NCI-H1436 treated with DMSO at 0.1 percent for 48 hours (cell line): ENCODE measurements around the gene C13orf46.
"Not testable (repeated sequence)": the region's sequence is repeated elsewhere in the genome, so short reads cannot be mapped to it uniquely, and the experiment has no call there.

Source experiments
- DNase-seq: peaks from one replicate; lab custom pipeline; 2025; lab: John Stamatoyannopoulos, UW

C13orf46 gene

DNA sequence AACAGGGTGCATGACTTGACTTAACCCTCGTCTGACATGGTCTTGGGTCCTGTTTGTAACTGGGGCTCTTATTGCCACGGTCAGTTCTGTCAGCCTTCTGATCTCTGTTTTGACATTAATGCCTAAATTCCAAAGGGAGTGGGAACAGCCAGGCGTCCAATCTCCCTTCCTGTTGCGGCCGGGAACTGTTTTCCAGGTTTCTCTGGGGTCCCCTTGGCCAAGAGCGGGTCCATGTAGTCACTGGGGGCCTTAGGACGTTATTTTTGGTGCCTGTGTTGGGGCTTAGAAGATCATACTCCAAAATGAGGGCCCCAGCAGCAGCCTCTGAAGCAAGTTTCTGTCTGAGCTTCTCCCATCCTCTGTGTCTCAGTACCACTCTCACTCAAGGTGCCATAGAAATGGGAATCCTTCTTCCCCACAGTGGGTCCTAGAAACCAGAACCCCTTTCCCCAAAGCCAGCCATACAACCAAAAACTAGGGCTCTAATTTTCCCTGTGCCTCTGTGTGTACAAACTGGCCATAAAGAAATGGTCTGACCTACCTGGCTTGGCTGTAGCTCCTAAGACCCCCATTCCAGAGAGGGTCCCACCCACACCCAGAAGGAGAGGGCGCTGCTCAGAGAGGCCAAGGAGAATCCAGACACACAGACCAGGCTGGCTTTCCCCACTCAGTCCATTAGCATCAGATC lies 50.4 kb downstream of the C13orf46 start:
- no peak for DNase-seq

DNA sequence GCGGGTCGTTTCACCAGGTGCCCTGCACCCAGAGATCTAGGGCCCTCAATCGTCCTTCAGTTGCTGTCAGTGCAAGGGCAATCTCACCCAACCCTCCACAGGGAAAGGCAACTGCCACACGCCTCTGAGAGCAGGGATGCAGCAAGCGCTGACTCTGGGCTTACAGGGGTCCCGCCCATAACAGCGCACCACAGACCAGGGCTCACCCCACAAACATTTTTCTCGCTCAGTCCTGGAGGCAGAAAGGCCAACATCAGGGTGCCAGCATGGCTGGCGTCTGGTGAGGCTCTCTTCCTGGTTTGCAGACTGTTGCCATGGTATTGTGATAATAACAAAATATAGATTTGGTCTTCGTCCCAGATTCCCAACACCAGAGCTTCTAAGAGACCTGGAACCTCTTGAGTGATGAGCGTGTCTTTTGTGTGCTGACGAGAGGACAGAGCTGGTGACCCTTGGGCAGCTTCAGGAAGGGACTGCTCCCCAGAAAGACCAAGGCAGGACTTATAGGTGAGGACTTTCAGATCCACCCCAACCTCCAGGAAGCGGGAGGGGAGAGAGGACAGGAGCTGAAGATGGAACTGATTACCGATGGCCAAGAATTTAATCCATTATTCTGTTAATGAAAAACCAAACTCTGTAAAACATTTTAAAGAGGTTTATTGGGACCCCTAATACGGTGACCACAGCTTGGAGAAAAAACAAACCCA lies 51.3 kb downstream of the C13orf46 start:
- DNase-seq, result no peak

DNA sequence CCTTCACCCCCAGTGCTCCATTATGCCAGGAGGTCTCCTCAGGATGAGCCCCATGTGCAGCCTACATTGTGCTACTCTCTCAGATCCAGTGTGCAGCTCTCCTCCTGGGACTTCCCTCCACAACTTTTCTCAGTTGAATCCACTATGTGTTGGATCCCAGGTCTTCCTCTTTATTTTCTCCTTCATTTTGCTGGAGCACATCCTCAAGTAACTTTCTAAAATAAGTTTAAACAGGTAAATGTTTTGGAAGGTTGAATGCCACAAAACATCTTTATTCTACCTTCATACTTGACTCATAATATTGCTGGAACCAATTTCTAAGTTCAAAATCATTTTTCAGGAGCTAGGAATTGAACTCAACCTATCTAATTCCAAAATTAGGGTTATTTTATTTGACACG lies 52.1 kb downstream of the C13orf46 start:
- DNase-seq, result no peak

DNA sequence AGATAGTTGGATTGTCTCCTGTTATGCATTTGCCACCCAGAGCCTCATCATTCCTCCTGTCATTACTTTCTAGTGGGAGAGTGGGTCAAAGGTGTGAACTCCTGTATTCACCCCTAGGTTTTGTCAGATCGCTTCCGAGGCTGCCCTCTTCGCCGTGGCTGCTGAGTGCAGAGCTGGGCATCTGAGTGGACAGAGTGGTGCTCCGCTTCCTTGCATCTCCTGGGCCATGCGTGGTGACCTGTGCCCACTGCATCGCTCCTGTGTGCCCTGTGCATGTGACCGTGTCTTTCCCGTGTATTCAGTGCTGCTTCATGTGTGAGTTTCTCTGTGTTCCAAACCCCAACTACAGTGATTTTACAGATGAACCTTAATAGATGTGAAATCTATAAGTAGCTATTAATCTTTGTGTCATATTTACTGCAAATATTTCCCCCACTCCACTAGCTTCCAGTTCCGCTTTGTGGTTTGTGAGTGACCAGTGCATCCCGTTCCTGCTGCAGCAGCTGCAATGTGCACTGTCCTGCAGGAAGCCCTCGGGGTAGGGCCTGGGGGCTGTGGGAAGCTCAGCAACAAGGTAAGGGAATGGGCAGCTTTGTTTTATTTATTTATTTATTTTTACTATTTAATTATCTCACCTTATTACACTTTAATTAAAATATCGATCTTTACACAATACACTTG lies 53.1 kb downstream of the C13orf46 start:
- no peak for DNase-seq

GRCh38 chr13:113919761-113920559 lies 53.9 kb downstream of the C13orf46 start:
- DNase-seq, result no peak

DNA sequence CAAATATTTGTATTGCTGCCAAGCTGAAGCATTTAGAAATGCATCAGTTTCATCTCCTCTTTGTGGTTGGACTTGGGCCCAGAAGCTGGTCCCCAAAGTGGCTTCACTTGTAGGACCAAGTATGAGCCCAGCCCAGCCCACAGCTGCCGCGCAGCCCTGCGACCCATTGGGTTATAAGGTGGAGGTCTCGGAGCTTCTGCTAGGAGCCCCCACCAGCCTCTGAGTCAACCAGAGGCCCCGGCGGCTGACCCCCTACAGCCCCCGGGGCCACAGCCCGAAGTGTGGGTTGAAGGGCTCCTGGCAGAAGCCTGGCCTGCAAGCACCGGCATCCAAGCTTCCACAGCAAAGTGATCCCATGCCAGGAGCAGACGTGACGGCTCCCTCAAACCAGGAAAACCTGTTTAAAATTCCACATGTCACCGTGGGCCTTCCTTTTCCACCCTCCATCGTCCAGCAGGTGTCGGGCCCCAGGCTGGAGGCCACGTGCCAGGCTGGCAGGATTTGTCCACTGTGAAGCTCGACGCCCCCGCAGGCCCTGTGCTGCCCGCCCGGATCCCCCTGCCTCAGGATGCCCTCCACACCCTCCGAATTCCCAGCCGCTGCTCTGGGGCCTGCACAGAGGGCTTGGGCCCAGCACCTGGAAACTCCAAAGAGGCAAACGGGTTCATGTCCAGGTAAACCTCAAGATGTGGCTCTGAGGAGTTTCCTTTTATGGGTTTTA lies 54.7 kb downstream of the C13orf46 start:
- no peak for DNase-seq

- DNase-seq, result no peak
These were observed 55.3 kb downstream of the C13orf46 start for GRCh38 chr13:113918580-113918979.

DNA sequence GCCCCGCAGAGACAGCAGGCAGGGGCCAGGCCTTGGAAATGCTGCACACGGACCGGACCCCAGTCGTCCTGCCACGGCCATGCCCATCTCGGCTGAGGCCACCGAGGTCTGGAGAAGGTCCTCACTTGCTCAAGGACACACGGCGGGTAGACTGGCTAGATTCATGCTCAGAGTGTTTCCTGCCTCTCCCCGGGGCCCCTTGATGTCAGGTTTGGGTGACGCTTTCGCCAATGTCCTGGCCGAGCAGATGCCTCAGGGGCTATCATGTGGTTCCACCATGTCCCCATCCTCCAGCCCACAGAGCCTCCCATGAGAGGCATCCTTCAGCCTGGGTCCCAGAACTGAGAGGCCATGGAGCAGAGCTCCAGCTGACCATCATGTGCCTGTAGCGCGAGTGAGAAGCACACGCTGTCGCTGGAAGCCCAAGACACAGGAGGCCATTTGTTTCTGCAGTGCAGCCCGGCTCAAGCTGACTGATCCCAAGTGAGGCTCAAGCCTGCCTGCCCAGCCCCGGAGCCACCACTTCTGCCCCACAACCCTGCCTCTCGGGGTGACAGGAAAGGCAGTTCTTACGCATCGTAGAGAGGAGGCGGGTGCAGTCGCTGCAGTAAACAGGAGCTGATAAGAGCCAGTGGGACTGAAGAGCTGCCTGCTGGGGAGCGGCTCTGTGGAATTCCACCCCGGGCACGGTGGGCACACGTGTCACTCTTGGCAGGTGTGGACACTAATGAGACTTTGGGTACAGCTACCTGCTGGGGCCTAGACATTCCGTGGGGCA lies 56.1 kb downstream of the C13orf46 start:
- no peak for DNase-seq

GRCh38 chr13:113917096-113917495 lies 56.8 kb downstream of the C13orf46 start:
- no peak for DNase-seq

DNA sequence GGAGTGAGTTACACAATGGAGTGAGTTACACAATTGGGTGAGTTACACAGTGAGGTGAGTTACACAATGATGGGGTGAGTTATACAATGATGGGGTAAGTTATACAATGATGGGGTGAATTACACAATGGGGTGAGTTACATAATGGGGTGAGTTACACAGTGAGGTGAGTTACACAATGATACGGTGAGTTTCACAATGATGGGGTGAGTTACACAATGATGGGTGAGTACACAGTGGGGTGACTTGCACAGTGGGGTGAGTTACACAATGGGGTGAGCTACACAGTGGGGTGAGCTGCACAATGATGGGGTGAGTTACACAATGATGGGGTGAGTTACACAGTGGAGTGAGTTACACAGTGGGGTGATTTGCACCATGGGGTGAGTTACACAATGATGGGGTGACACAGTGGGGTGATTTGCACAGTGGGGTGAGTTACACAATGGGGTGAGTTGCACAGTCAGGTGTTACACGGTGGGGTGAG lies 57.5 kb downstream of the C13orf46 start:
- DNase-seq, result no peak

- no peak for DNase-seq
These were observed 58.0 kb downstream of the C13orf46 start for GRCh38 chr13:113915786-113916329.

- no peak for DNase-seq
These were observed 58.7 kb downstream of the C13orf46 start for GRCh38 chr13:113915012-113915763.

DNA sequence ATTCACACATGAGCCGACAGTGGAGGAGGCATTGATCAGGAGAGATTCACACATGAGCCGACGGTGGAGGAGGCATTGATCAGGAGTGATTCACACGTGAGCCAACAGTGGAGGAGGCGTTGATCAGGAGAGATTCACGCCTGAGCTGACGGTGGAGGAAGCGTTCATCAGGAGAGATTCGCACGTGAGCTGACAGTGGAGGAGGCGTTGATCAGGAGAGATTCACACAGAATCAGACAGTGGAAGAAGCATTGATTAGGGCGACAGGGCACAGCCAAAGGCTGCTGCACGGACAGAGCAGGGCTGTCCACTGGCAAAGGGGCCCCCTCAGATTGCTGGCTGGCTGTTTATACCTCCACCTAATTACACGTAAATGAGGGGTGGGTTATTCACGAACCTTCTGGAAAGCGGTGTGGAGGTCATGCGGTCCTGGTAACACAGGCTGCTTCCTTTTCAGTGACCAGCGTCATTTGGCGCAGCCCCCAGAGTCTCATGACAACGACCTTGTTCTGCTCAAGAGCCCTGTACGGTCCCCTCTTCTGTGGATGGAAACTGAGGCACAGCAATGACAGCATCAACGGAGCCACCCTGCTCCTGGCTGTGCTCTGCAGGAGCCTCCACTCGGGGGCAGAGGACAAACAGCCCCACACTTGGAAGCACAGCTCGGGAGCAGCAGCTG lies 59.4 kb downstream of the C13orf46 start:
- DNase-seq, result no peak

DNA sequence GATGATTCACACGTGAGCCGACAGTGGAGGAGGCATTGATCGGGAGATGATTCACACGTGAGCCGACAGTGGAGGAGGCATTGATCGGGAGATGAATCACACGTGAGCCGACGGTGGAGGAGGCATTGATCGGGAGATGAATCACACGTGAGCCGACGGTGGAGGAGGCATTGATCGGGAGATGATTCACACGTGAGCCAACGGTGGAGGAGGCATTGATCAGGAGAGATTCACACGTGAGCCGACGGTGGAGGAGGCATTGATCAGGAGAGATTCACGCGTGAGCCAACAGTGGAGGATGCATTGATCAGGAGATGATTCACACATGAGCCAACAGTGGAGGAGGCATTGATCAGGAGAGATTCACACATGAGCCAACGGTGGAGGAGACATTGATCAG lies 60.0 kb downstream of the C13orf46 start:
- not testable (repeated sequence) for DNase-seq

- DNase-seq, result not testable (repeated sequence)
These were observed 60.5 kb downstream of the C13orf46 start for GRCh38 chr13:113913408-113913807.

GRCh38 chr13:113912596-113912995 lies 61.3 kb downstream of the C13orf46 start:
- no peak for DNase-seq

DNA sequence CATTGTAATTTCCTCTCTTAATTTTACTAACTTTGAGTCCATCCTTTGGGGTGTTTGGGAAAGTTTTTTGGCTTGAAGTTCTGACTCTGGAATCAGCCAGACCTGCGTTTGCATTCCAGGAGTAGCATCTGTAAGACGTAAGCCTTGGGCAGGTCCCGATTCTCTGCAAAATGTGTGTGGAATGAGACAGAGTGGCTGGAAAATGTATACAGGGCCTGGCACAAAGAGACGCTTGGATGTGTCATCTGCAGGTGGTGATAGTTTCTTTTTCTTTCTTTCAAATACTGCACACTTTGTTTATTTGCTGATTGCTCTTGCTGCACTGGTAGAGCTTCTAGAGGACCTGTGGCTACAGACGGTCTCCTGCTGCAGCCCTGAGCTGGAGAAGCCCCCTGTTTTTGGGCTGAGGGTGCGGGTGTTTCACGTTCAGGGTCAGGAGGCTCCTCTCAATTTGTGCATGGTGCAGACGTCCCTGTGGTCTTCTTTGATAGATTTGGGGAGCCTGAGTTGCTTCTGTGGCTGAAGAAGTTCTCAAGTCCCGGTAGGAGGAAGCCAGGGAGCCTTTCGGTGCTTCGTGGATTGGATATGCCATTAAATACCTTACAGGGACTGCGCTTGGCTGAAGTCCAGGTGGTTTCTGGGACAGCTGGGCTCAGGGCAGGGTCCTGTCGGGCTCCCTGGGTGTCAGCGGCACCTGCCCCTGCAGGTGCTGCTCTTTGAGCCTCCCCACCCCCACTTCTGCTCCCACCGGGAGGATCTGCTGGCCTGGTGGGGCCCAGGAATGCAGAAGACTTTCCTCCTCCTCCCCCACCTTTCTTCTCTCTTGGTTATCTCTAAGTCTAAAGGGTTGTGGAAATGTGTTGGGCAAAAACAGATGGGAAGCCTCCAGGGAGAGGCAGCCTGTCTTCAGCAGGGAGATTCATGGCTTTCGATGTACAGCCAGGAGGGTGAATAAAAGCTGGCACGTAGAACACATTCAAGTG lies 66.0 kb downstream of the C13orf46 start:
- DNase-seq, result no peak

DNA sequence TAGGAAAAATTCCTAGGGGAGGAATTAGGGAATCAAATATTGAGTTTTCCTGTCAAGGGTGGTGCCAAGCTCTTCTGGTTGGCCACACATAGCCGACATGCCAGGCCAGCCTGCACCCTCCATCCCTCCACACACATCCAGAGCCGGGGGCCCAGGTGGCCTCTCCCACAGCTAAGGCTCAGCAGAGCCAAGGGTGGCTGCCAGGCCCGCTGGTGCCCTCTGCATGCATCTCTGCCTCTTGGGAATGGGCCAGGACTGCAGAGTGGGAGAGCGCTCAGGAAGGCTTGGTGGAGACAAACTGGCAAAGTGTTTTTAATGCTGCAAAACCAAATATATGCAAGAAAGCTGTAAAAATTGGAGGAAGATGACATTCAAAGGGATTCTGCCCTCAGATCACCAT lies 67.3 kb downstream of the C13orf46 start:
- DNase-seq, result no peak
